ENCODE measurements around the gene UBE2Q2. TPM values are rescaled to one million over a fixed set of nuclear protein-coding genes. Genes with fewer than 3 reads are reported as not detected.
A peak's percentile ranks its signal among the peaks of the same experiment; 100 is the strongest.

The UBE2Q2 gene
- total RNA-seq, 1 experiment from 2014 or later, result 18.1 TPM

GRCh38 chr15:75817138-75817935 is 25.9 kb upstream of the UBE2Q2 start:
- Histone ChIP-seq H3K27me3 (replicated peaks; ENCODE audit: insufficient read depth, low read depth, low read length, poor library complexity) (no peaks in the 10 kb centered on the region), H3K27ac (ENCODE audit: low read depth, low read length, poor library complexity, severe bottlenecking) (peak overlapping the region; percentile 53), H3K4me1 (ENCODE audit: insufficient read depth, low read length, poor library complexity, severe bottlenecking) (peaks cover 5% of the 10 kb centered on the region), H3K36me3 (ENCODE audit: insufficient read depth, low read length, poor library complexity, severe bottlenecking) (no peaks in the 10 kb centered on the region), H3K4me3 (ENCODE audit: low read depth, low read length, poor library complexity, severe bottlenecking) (peak overlapping the region; percentile 20), H3K9me3 (ENCODE audit: low read depth, low read length, poor library complexity, severe bottlenecking) (no peaks in the 10 kb centered on the region)
- ChIA-PET CTCF (no interaction called here), POLR2A (ENCODE audit: low non-redundant PET) (no interaction called here)
- no peak for TF ChIP-seq EZH2 (IDR thresholded peaks at IDR 0.05; ENCODE audit: borderline replicate concordance, low read depth, low read length, poor library complexity, severe bottlenecking)
- TF ChIP-seq, protein P1, sequence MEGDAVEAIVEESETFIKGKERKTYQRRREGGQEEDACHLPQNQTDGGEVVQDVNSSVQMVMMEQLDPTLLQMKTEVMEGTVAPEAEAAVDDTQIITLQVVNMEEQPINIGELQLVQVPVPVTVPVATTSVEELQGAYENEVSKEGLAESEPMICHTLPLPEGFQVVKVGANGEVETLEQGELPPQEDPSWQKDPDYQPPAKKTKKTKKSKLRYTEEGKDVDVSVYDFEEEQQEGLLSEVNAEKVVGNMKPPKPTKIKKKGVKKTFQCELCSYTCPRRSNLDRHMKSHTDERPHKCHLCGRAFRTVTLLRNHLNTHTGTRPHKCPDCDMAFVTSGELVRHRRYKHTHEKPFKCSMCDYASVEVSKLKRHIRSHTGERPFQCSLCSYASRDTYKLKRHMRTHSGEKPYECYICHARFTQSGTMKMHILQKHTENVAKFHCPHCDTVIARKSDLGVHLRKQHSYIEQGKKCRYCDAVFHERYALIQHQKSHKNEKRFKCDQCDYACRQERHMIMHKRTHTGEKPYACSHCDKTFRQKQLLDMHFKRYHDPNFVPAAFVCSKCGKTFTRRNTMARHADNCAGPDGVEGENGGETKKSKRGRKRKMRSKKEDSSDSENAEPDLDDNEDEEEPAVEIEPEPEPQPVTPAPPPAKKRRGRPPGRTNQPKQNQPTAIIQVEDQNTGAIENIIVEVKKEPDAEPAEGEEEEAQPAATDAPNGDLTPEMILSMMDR (conservative IDR thresholded peaks at IDR 0.05; ENCODE audit: low read depth, low read length), result no peak
- intact Hi-C loops (cut with micrococcal nuclease; ENCODE audit: unreplicated experiment), result no loop called here
- BruUV-seq (replicated peaks), result no TSS peak
- DNase-seq (ENCODE audit: low spot score), result peak; percentile 73

GRCh38 chr15:75820206-75820605 is 23.0 kb upstream of the UBE2Q2 start:
- CTCF ChIA-PET, result no interaction called here
- intact Hi-C loops (cut with micrococcal nuclease; ENCODE audit: unreplicated experiment), result no loop called here

DNA sequence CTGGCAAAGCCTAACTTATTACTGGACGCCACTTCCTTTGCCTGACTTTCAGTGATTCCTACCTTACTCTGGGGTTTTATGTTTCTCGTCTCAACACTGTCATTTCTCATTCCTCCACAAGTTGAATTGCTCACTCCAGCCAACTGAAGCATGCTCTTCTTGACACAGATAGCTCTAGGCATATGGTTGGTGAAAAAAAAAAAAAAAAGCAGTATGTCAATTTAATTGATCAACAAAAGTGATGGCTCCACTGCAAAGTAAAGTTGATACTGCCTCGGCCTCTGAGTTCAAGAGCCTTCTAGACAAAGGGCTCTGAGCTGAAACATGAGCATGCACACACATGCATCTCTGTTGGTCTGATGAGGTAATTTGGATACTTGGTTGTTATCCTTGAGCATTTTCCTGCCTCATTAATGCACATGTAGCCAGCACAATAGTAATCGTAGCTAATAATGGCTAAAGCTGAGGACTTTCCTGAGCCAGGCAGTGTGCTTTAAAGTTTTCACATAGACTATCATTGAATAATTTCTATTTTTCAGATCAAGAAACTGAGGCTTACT is 21.4 kb upstream of the UBE2Q2 start:
- CTCF ChIA-PET, result no interaction called here
- Histone ChIP-seq H3K27me3 (replicated peaks; ENCODE audit: insufficient read depth, low read depth, low read length, poor library complexity) (no peaks in the 10 kb centered on the region), H3K27ac (ENCODE audit: low read depth, low read length, poor library complexity, severe bottlenecking) (no peak overlapping the region), H3K36me3 (ENCODE audit: insufficient read depth, low read length, poor library complexity, severe bottlenecking) (no peaks in the 10 kb centered on the region), H3K4me1 (ENCODE audit: insufficient read depth, low read length, poor library complexity, severe bottlenecking) (peaks cover 3% of the 10 kb centered on the region), H3K9me3 (ENCODE audit: low read depth, low read length, poor library complexity, severe bottlenecking) (no peaks in the 10 kb centered on the region), H3K4me3 (ENCODE audit: low read depth, low read length, poor library complexity, severe bottlenecking) (no peak overlapping the region)
- BruUV-seq (replicated peaks), result no TSS peak
- POLR2A ChIA-PET (ENCODE audit: low non-redundant PET), result no interaction called here
- intact Hi-C loops (cut with micrococcal nuclease; ENCODE audit: unreplicated experiment), result no loop called here
- no peak for DNase-seq (ENCODE audit: low spot score)
- no peak for TF ChIP-seq EZH2 (IDR thresholded peaks at IDR 0.05; ENCODE audit: borderline replicate concordance, low read depth, low read length, poor library complexity, severe bottlenecking)
- TF ChIP-seq, protein P1 (conservative IDR thresholded peaks at IDR 0.05; ENCODE audit: low read depth, low read length), result no peak

More at GRCh38 chr15:75820206-75820605, 23.0 kb upstream of the UBE2Q2 start:
- peaks cover 5% of the 10 kb centered on the region for H3K4me1 ChIP-seq (ENCODE audit: insufficient read depth, low read length, poor library complexity, severe bottlenecking)
- POLR2A ChIA-PET (ENCODE audit: low non-redundant PET), result no interaction called here
- no peak overlapping the region for H3K27ac ChIP-seq (ENCODE audit: low read depth, low read length, poor library complexity, severe bottlenecking)
- BruUV-seq (replicated peaks), result no TSS peak
- no peaks in the 10 kb centered on the region for H3K27me3 ChIP-seq (replicated peaks; ENCODE audit: insufficient read depth, low read depth, low read length, poor library complexity)
- H3K36me3 ChIP-seq (ENCODE audit: insufficient read depth, low read length, poor library complexity, severe bottlenecking), result no peaks in the 10 kb centered on the region
- no peak overlapping the region for H3K4me3 ChIP-seq (ENCODE audit: low read depth, low read length, poor library complexity, severe bottlenecking)
- no peak for DNase-seq (ENCODE audit: low spot score)
- TF ChIP-seq, protein P1 (conservative IDR thresholded peaks at IDR 0.05; ENCODE audit: low read depth, low read length), result no peak
- TF ChIP-seq EZH2 (IDR thresholded peaks at IDR 0.05; ENCODE audit: borderline replicate concordance, low read depth, low read length, poor library complexity, severe bottlenecking), result no peak
- H3K9me3 ChIP-seq (ENCODE audit: low read depth, low read length, poor library complexity, severe bottlenecking), result no peaks in the 10 kb centered on the region

All from A673 (cell line).